Gastrocnemius medialis (tissue), 4 donors: ENCODE data around the gene RAB9A.

Source experiments
- POLR2A ChIP-seq, 2 donors: fragments of 450-650 bp; IDR thresholded peaks; one replicate each; pipeline ENCODE4 v1.6.1; 2017; ENCODE audit warnings: antibody characterized with exemption in 2 of 2, mild to moderate bottlenecking in 2 of 2, moderate library complexity in 2 of 2
- TF ChIP-seq, protein P1 (sequence below), 5 experiments: fragments of 450-650 bp in 3 of 5; fragments of 200-600 bp in 2 of 5; sonication (generic) in 2 of 5; IDR thresholded peaks in 4 of 5; conservative IDR thresholded peaks in 1 of 5; 1 replicate in 4 of 5; 2 replicates in 1 of 5; pipeline ENCODE4 v1.5.1; 2016 to 2019; ENCODE audit warnings: antibody characterized with exemption in 5 of 5, mild to moderate bottlenecking in 3 of 5, moderate library complexity in 3 of 5

DNA sequence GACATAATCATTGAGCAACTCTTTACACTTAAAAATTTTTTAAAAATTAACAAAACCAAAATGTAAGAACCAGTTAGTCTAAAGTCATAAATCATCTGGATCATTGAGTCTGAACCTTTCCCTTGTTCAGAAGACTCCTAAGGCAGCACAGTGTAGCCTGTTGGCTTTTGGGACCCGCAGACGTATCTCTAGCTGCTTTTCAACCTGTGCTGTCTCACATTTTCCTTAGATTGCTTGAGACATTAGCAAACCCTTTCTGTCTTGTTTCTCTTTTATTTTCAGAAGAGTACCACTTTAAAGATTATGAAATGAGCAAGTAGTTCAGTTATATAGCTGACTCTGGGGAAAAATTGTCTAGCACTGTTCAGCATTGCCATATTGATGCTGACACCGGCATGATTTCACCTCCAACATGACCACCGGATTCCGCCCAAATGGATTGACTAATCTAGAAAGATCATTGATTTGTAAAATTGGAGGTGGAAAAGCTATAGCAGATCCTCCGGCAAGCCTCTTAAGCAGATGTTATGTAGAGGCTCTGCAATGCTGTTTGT is 27.1 kb upstream of the RAB9A start:
- TF ChIP-seq, protein P1, sequence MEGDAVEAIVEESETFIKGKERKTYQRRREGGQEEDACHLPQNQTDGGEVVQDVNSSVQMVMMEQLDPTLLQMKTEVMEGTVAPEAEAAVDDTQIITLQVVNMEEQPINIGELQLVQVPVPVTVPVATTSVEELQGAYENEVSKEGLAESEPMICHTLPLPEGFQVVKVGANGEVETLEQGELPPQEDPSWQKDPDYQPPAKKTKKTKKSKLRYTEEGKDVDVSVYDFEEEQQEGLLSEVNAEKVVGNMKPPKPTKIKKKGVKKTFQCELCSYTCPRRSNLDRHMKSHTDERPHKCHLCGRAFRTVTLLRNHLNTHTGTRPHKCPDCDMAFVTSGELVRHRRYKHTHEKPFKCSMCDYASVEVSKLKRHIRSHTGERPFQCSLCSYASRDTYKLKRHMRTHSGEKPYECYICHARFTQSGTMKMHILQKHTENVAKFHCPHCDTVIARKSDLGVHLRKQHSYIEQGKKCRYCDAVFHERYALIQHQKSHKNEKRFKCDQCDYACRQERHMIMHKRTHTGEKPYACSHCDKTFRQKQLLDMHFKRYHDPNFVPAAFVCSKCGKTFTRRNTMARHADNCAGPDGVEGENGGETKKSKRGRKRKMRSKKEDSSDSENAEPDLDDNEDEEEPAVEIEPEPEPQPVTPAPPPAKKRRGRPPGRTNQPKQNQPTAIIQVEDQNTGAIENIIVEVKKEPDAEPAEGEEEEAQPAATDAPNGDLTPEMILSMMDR (IDR thresholded peaks at IDR 0.05 in 4 of 5, conservative IDR thresholded peaks at IDR 0.05 in 1 of 5): no peak
- no peak for TF ChIP-seq POLR2A (IDR thresholded peaks at IDR 0.05)
